H7 (cell line): ENCODE results near the gene ATP6V0D1. TPM values are rescaled to one million over a fixed set of nuclear protein-coding genes. Genes with fewer than 3 reads are reported as not detected.

Experiments
- DNase-seq: peaks from one replicate; pipeline ENCODE4 v3.0.0; 2012
- H3K27me3 ChIP-seq: 2 replicates; pipeline ENCODE4 v1.6.0; 2011; ENCODE audit warnings: mild to moderate bottlenecking, low read length; ENCODE audit not compliant: control insufficient read depth, insufficient read depth
- H3K36me3 ChIP-seq: replicated peaks from 2 replicates; pipeline ENCODE4 v1.5.1; 2011; ENCODE audit warnings: low read length; ENCODE audit not compliant: control insufficient read depth, insufficient read depth
- H3K4me3 ChIP-seq: 2 replicates; pipeline ENCODE4 v1.5.1; 2011; ENCODE audit warnings: low read depth, mild to moderate bottlenecking, control low read depth, low read length, moderate library complexity; ENCODE audit not compliant: insufficient read depth
- total RNA-seq: library from RNA; depleted of rRNA; stranded (reverse); fragments of >200 nt; shearing (Covaris generic); gene quantifications from 2 replicates; pipeline ENCODE4 v1.2.3, GENCODE V29; 2014

ATP6V0D1 gene
- total RNA-seq, 1 experiment from 2014 or later = 76.9 TPM

GRCh38 chr16:67407788-67408452 is 73.0 kb downstream of the ATP6V0D1 start:
- no peaks in the 10 kb centered on the region for H3K36me3 ChIP-seq
- peak; percentile 78 for DNase-seq
- H3K27me3 ChIP-seq = no peaks in the 10 kb centered on the region
- H3K4me3 ChIP-seq = no peak overlapping the region

- H3K27me3 ChIP-seq = peaks cover 1% of the 10 kb centered on the region
- DNase-seq = peak; percentile 52
- H3K4me3 ChIP-seq = no peak overlapping the region
- H3K36me3 ChIP-seq = no peaks in the 10 kb centered on the region
These were observed 73.7 kb downstream of the ATP6V0D1 start for GRCh38 chr16:67407176-67407787.

- no peak overlapping the region for H3K4me3 ChIP-seq
- DNase-seq = peak; percentile 55
- H3K36me3 ChIP-seq = no peaks in the 10 kb centered on the region
- peaks cover 2% of the 10 kb centered on the region for H3K27me3 ChIP-seq
These were observed 74.6 kb downstream of the ATP6V0D1 start for GRCh38 chr16:67406111-67406971.

- Histone ChIP-seq H3K4me3 (no peak overlapping the region), H3K27me3 (peaks cover 2% of the 10 kb centered on the region), H3K36me3 (no peaks in the 10 kb centered on the region)
- DNase-seq = peak; percentile 39
These were observed 75.6 kb downstream of the ATP6V0D1 start for GRCh38 chr16:67405336-67405735.

- peak; percentile 61 for DNase-seq
- Histone ChIP-seq H3K4me3 (no peak overlapping the region), H3K27me3 (peaks cover 2% of the 10 kb centered on the region), H3K36me3 (no peaks in the 10 kb centered on the region)
These were observed 76.2 kb downstream of the ATP6V0D1 start for GRCh38 chr16:67404740-67405226.

GRCh38 chr16:67403976-67404555 is 76.9 kb downstream of the ATP6V0D1 start:
- Histone ChIP-seq H3K36me3 (no peaks in the 10 kb centered on the region), H3K27me3 (peaks cover 2% of the 10 kb centered on the region), H3K4me3 (no peak overlapping the region)
- DNase-seq = peak; percentile 47

- H3K36me3 ChIP-seq = no peaks in the 10 kb centered on the region
- no peak overlapping the region for H3K4me3 ChIP-seq
- DNase-seq = peak; percentile 42
- peaks cover 5% of the 10 kb centered on the region for H3K27me3 ChIP-seq
These were observed 80.1 kb downstream of the ATP6V0D1 start for GRCh38 chr16:67400901-67401300.

GRCh38 chr16:67399749-67400704 is 80.9 kb downstream of the ATP6V0D1 start:
- Histone ChIP-seq H3K27me3 (peaks cover 14% of the 10 kb centered on the region), H3K4me3 (no peak overlapping the region), H3K36me3 (no peaks in the 10 kb centered on the region)
- peak; percentile 69 for DNase-seq

- no peak overlapping the region for H3K4me3 ChIP-seq
- peak; percentile 98 for DNase-seq
- H3K27me3 ChIP-seq = peaks cover 21% of the 10 kb centered on the region
- no peaks in the 10 kb centered on the region for H3K36me3 ChIP-seq
These were observed 81.7 kb downstream of the ATP6V0D1 start for GRCh38 chr16:67399218-67399733.

GRCh38 chr16:67398546-67399217 is 82.3 kb downstream of the ATP6V0D1 start:
- peak; percentile 38 for DNase-seq
- peaks cover 27% of the 10 kb centered on the region for H3K27me3 ChIP-seq
- no peaks in the 10 kb centered on the region for H3K36me3 ChIP-seq
- H3K4me3 ChIP-seq = no peak overlapping the region

- DNase-seq = peak; percentile 59
- Histone ChIP-seq H3K27me3 (peaks cover 34% of the 10 kb centered on the region), H3K36me3 (no peaks in the 10 kb centered on the region), H3K4me3 (no peak overlapping the region)
These were observed 83.0 kb downstream of the ATP6V0D1 start for GRCh38 chr16:67397812-67398545.

GRCh38 chr16:67397036-67397801 is 83.7 kb downstream of the ATP6V0D1 start:
- Histone ChIP-seq H3K27me3 (peaks cover 38% of the 10 kb centered on the region), H3K36me3 (no peaks in the 10 kb centered on the region), H3K4me3 (no peak overlapping the region)
- DNase-seq = peak; percentile 53
